Astrocyte of the spinal cord (primary cell): ENCODE results near the gene PPP1R9B.

Experiments
- DNase-seq: peaks from one replicate; pipeline ENCODE4 v3.0.0; 2011; ENCODE audit warnings: low read depth, low spot score
- H3K4me3 ChIP-seq: 2 replicates; pipeline ENCODE4 v1.5.1; 2011; ENCODE audit warnings: low read depth, mild to moderate bottlenecking, low read length, moderate library complexity
- CTCF ChIP-seq: IDR thresholded peaks from 2 replicates; pipeline ENCODE4 v1.5.1; 2012; ENCODE audit warnings: low read depth, mild to moderate bottlenecking, low read length, inconsistent platforms
- in situ Hi-C: cut with HindIII; loops from 2 replicates; pipeline ENCODE4 v1.10.0; 2017; ENCODE audit warnings: low sequenced_read_pairs

Gene PPP1R9B

DNA sequence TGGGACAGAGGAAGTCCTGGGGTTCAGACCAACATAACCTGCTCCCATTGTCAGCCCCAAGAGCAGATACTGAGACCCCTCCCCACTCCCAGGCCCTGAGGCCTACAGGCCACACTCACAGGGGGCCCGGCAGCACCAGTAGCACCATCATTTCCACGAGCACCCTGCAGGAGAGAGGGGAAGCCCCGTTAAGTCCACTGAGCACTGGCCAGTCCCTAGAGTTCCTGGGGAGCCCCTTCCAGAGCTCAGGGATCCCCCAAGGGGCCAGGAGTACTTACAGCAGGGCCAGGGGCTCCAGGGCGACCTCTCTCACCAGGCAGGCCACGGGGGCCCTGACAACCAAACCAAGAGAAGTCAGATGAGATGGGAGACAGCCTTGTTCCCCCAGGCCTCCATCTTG, 45.6 kb upstream of the PPP1R9B start:
- in situ Hi-C loops = no loop called here
- H3K4me3 ChIP-seq = peak overlapping the region; percentile 100
- TF ChIP-seq CTCF = no peak
- DNase-seq = no peak

- in situ Hi-C loops = no loop called here
- TF ChIP-seq CTCF = peak; percentile 51
- H3K4me3 ChIP-seq = no peak overlapping the region
- peak; percentile 53 for DNase-seq
These were observed 44.7 kb upstream of the PPP1R9B start for GRCh38 chr17:50194934-50195865.

DNA sequence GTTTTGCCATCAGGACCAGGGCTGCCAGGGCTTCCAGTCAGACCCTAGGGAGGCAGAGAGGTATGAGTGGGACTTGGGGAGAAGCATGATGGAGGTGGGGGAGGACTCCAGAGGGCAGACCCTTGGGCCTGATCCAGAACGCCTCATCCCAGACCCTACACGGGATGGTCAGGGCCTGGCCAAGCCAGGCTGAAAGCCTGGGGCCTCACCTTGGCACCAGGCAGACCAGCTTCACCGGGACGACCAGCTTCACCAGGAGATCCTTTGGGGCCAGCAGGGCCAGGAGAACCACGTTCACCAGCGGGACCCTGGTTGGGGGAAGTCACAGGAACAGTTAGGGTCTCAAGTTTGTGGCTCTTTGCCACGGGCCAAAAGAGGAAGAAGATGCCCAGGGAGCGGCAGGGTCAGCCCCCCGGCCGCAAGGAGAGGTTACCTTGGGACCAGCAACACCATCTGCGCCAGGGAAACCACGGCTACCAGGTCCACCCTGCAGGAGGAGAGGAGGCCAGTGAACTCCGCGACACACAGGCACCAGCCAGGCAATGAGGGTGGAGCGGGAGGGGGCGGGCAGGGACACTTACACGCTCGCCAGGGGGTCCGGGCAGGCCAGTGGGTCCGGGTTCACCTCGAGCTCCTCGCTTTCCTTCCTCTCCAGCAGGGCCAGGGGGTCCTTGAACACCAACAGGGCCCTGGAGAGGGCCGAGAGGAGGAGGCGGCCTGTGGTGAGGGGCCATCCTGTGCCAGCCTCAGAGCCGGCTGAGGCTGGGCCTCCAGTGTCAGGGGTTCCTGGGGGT, 43.9 kb upstream of the PPP1R9B start:
- in situ Hi-C loops = no loop called here
- DNase-seq = peak; percentile 35
- no peak for TF ChIP-seq CTCF
- H3K4me3 ChIP-seq = no peak overlapping the region

DNA sequence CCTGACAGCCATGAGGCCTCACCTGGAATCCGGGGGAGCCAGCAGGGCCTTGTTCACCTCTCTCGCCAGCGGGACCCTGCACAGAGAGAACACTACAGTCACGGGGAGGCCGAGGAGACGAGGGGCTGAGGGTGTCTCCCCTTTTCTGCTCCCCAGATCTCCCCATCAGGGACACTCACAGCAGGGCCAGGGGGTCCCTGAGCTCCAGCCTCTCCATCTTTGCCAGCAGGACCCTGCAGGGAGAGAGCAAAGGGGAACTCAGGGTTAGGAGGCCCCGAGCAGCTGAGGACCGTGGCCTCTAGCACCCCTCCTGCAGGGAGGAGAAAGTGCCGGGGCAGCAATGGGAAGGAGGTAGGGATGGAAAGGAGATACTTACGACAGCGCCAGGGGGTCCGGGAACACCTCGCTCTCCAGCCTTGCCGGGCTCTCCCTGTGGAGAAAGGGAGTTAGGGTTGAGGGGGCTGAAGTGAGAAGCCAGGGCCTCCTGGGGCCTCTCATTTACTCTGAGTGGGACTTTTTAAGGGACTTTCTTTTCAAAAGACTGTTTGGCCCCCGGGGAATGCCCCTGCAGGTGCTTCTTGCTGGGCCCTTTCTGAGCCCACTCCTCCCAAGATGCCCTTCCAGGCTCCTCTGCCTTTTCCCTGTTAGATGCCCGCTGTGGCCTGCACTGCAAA, 42.3 kb upstream of the PPP1R9B start:
- TF ChIP-seq CTCF = no peak
- in situ Hi-C loops = no loop called here
- no peak overlapping the region for H3K4me3 ChIP-seq
- DNase-seq = no peak

- in situ Hi-C loops = no loop called here
- peak; percentile 22 for DNase-seq
- no peak for TF ChIP-seq CTCF
- H3K4me3 ChIP-seq = no peak overlapping the region
These were observed 41.7 kb upstream of the PPP1R9B start for GRCh38 chr17:50192144-50192617.

- DNase-seq = peak; percentile 39
- in situ Hi-C loops = no loop called here
- no peak overlapping the region for H3K4me3 ChIP-seq
- no peak for TF ChIP-seq CTCF
These were observed 41.1 kb upstream of the PPP1R9B start for GRCh38 chr17:50191359-50192143.
